HEK293 (cell line): ENCODE results near the gene HPD.

Source experiments
- BCL11A ChIP-seq: fragments of 450-650 bp; formaldehyde crosslinking; IDR thresholded peaks from 2 replicates; pipeline ENCODE4 v1.5.1; 2016; ENCODE audit warnings: low read depth, missing biosample characterization, missing genetic modification characterization
- CTCF ChIP-seq: fragments of 450-650 bp; formaldehyde crosslinking; IDR thresholded peaks from 2 replicates; pipeline ENCODE4 v1.5.1; 2016; ENCODE audit warnings: missing biosample characterization, missing genetic modification characterization
- GLIS1 ChIP-seq: fragments of 450-650 bp; formaldehyde crosslinking; IDR thresholded peaks from 2 replicates; pipeline ENCODE4 v1.5.1; 2016; ENCODE audit warnings: missing biosample characterization, missing genetic modification characterization
- KLF1 ChIP-seq: fragments of 450-650 bp; formaldehyde crosslinking; IDR thresholded peaks from 2 replicates; pipeline ENCODE4 v1.5.1; 2016; ENCODE audit warnings: missing biosample characterization, missing genetic modification characterization
- KLF17 ChIP-seq: fragments of 450-650 bp; formaldehyde crosslinking; IDR thresholded peaks from 2 replicates; pipeline ENCODE4 v1.5.1; 2016; ENCODE audit warnings: missing biosample characterization, missing genetic modification characterization
- KLF8 ChIP-seq: fragments of 450-650 bp; formaldehyde crosslinking; IDR thresholded peaks from 2 replicates; pipeline ENCODE4 v1.5.1; 2016; ENCODE audit warnings: missing biosample characterization, missing genetic modification characterization
- REPIN1 ChIP-seq: fragments of 450-650 bp; formaldehyde crosslinking; IDR thresholded peaks from 2 replicates; pipeline ENCODE4 v1.5.1; 2017; ENCODE audit warnings: missing biosample characterization, missing genetic modification characterization, low read depth
- TCF7L2 ChIP-seq: IDR thresholded peaks from 2 replicates; pipeline ENCODE4 v1.6.1; 2011; ENCODE audit warnings: low read depth, mild to moderate bottlenecking, inconsistent platforms, low read length, moderate library complexity, borderline replicate concordance
- ZBTB1 ChIP-seq: fragments of 450-650 bp; formaldehyde crosslinking; IDR thresholded peaks from 2 replicates; pipeline ENCODE4 v1.5.1; 2016; ENCODE audit warnings: missing biosample characterization, missing genetic modification characterization
- ZBTB20 ChIP-seq: fragments of 450-650 bp; formaldehyde crosslinking; IDR thresholded peaks from 2 replicates; pipeline ENCODE4 v1.5.1; 2016; ENCODE audit warnings: missing biosample characterization, missing genetic modification characterization
- ZBTB44 ChIP-seq: fragments of 450-650 bp; IDR thresholded peaks from 2 replicates; pipeline ENCODE4 v1.5.1; 2018; ENCODE audit warnings: missing biosample characterization, mild to moderate bottlenecking, missing genetic modification characterization
- ZBTB48 ChIP-seq: fragments of 450-650 bp; formaldehyde crosslinking; IDR thresholded peaks from 2 replicates; pipeline ENCODE4 v1.5.1; 2016; ENCODE audit warnings: missing biosample characterization, missing genetic modification characterization
- ZBTB7A ChIP-seq: fragments of 450-650 bp; formaldehyde crosslinking; IDR thresholded peaks from 2 replicates; pipeline ENCODE4 v1.5.1; 2016; ENCODE audit warnings: low read depth, missing biosample characterization, missing genetic modification characterization
- ZFP41 ChIP-seq: fragments of 450-650 bp; formaldehyde crosslinking; IDR thresholded peaks from 2 replicates; pipeline ENCODE4 v1.5.1; 2016; ENCODE audit warnings: missing biosample characterization, missing genetic modification characterization, borderline replicate concordance
- ZIC2 ChIP-seq: fragments of 450-650 bp; formaldehyde crosslinking; IDR thresholded peaks from 2 replicates; pipeline ENCODE4 v1.5.1; 2016; ENCODE audit warnings: missing biosample characterization, missing genetic modification characterization
- ZNF114 ChIP-seq: fragments of 450-650 bp; formaldehyde crosslinking; IDR thresholded peaks from 2 replicates; pipeline ENCODE4 v1.5.0; 2017; ENCODE audit warnings: missing biosample characterization, missing genetic modification characterization
- ZNF184 ChIP-seq: fragments of 450-650 bp; IDR thresholded peaks from 2 replicates; pipeline ENCODE4 v1.5.1; 2018; ENCODE audit warnings: missing biosample characterization, mild to moderate bottlenecking, missing genetic modification characterization
- ZNF223 ChIP-seq: fragments of 450-650 bp; formaldehyde crosslinking; IDR thresholded peaks from 2 replicates; pipeline ENCODE4 v1.5.1; 2016; ENCODE audit warnings: missing biosample characterization, missing genetic modification characterization
- ZNF23 ChIP-seq: fragments of 450-650 bp; formaldehyde crosslinking; IDR thresholded peaks from 2 replicates; pipeline ENCODE4 v1.5.1; 2016; ENCODE audit warnings: missing biosample characterization, missing genetic modification characterization, borderline replicate concordance
- ZNF239 ChIP-seq: fragments of 450-650 bp; formaldehyde crosslinking; IDR thresholded peaks from 2 replicates; pipeline ENCODE4 v1.5.1; 2016; ENCODE audit warnings: missing biosample characterization, missing genetic modification characterization
- ZNF266 ChIP-seq: fragments of 450-650 bp; formaldehyde crosslinking; IDR thresholded peaks from 2 replicates; pipeline ENCODE4 v1.5.1; 2016; ENCODE audit warnings: missing biosample characterization, missing genetic modification characterization, low read depth
- ZNF341 ChIP-seq: fragments of 450-650 bp; formaldehyde crosslinking; IDR thresholded peaks from 2 replicates; pipeline ENCODE4; 2016; ENCODE audit warnings: low read depth, missing biosample characterization, missing genetic modification characterization
- ZNF394 ChIP-seq: fragments of 450-650 bp; formaldehyde crosslinking; IDR thresholded peaks from 2 replicates; pipeline ENCODE4 v1.5.1; 2016; ENCODE audit warnings: missing biosample characterization, missing genetic modification characterization, mild to moderate bottlenecking, moderate library complexity, borderline replicate concordance
- ZNF426 ChIP-seq: fragments of 450-650 bp; formaldehyde crosslinking; IDR thresholded peaks from 2 replicates; pipeline ENCODE4 v1.5.1; 2017; ENCODE audit warnings: missing biosample characterization, missing genetic modification characterization, mild to moderate bottlenecking, inconsistent platforms, moderate library complexity
- ZNF501 ChIP-seq: fragments of 450-650 bp; formaldehyde crosslinking; IDR thresholded peaks from 2 replicates; pipeline ENCODE4 v1.5.1; 2016; ENCODE audit warnings: missing biosample characterization, missing genetic modification characterization
- ZNF549 ChIP-seq: fragments of 450-650 bp; IDR thresholded peaks from 2 replicates; pipeline ENCODE4 v1.5.1; 2018; ENCODE audit warnings: missing biosample characterization, missing genetic modification characterization, mild to moderate bottlenecking, inconsistent platforms, moderate library complexity
- ZNF555 ChIP-seq: fragments of 450-650 bp; formaldehyde crosslinking; conservative IDR thresholded peaks from 2 replicates; pipeline ENCODE4 v1.5.1; 2017; ENCODE audit warnings: missing biosample characterization, mild to moderate bottlenecking, missing genetic modification characterization, inconsistent platforms
- ZNF777 ChIP-seq: fragments of 450-650 bp; formaldehyde crosslinking; IDR thresholded peaks from 2 replicates; pipeline ENCODE4 v1.5.1; 2017; ENCODE audit warnings: missing biosample characterization, missing genetic modification characterization, borderline replicate concordance
- TF ChIP-seq, protein P1 (sequence below): sonication (generic); formaldehyde crosslinking; IDR thresholded peaks from 2 replicates; pipeline ENCODE4 v1.8.1; 2022; ENCODE audit warnings: mild to moderate bottlenecking, moderate library complexity, missing genetic modification reagents
- TF ChIP-seq, protein P2 (sequence below): fragments of 450-650 bp; formaldehyde crosslinking; IDR thresholded peaks from 2 replicates; pipeline ENCODE4 v1.5.1; 2017; ENCODE audit warnings: missing biosample characterization, mild to moderate bottlenecking, missing genetic modification characterization, moderate library complexity
- TF ChIP-seq, protein P3 (sequence below): fragments of 450-650 bp; formaldehyde crosslinking; IDR thresholded peaks from 2 replicates; pipeline ENCODE4 v1.5.1; 2017; ENCODE audit warnings: missing biosample characterization, missing genetic modification characterization

HPD gene

DNA sequence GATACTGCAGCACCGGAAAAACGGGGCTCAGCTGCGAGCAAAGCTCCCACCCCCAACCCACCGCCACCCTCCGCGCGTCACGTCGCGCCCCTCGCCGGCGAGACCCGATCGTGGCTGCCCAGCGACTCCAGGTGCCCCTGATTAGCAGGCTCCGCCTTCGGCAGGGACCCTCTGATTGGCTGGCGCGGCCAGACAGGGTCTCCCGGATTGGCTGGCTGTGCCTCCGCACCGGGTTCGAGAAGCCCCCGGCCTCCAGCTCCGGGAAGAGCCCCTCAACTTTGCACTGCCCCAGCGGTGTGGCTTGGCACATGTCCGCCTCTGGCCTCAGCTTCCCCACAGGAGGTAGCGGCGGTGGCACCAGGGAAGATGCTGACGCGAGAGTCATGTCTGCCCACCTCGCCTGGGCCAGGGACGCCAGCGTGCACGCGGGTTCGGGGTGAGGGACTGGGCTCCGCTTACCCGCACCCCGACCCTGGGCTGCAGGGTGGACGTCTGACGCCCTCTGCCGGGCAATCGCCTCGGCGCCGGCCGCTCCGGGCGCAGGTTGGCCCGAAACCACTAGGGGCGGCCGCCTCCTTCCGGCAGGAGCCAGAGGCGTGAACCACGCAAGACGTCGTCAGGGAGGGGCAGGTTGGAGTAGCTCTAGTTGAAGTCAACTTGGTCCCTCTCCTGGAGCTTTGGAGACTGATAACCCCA is 64.7 kb downstream of the HPD start (continued):
- TF ChIP-seq ZBTB44 (no peak), BCL11A (tag by site-specific recombination) (peak; percentile 84), ZNF239 (tag by site-specific recombination) (no peak), GLIS1 (tag by site-specific recombination) (0 out of 2 replicates have a peak, but pooled peaks have one; percentile 57), ZNF114 (tag by site-specific recombination) (no peak), ZFP41 (no peak), REPIN1 (tag by site-specific recombination) (0 out of 2 replicates have a peak, but pooled peaks have one; percentile 48), ZBTB1 (peak; percentile 91), TCF7L2 (no peak), ZNF426 (tag by site-specific recombination) (no peak), ZNF549 (tag by site-specific recombination) (no peak), ZBTB48 (tag by site-specific recombination) (peak; percentile 97), ZBTB20 (tag by site-specific recombination) (peak; percentile 62; the same call in 1 of the 2 replicates), KLF1 (tag by site-specific recombination) (peak; percentile 62), ZNF777 (tag by site-specific recombination) (no peak), ZNF555 (tag by site-specific recombination) (no peak), ZBTB7A (tag by site-specific recombination) (peak; percentile 86), ZNF394 (tag by site-specific recombination) (peak; percentile 80), ZNF23 (tag by site-specific recombination) (no peak), ZNF501 (tag by site-specific recombination) (peak; percentile 95), ZNF266 (no peak), KLF17 (tag by site-specific recombination) (peak; percentile 91), KLF8 (tag by site-specific recombination) (peak; percentile 89; the same call in 1 of the 2 replicates), CTCF (peak; percentile 100), ZIC2 (tag by site-specific recombination) (0 out of 2 replicates have a peak, but pooled peaks have one; percentile 44), ZNF184 (tag by site-specific recombination) (0 out of 2 replicates have a peak, but pooled peaks have one; percentile 30), ZNF341 (tag by site-specific recombination) (peak; percentile 90), ZNF223 (tag by site-specific recombination) (peak; percentile 56; the same call in 1 of the 2 replicates)
- TF ChIP-seq, protein P1, sequence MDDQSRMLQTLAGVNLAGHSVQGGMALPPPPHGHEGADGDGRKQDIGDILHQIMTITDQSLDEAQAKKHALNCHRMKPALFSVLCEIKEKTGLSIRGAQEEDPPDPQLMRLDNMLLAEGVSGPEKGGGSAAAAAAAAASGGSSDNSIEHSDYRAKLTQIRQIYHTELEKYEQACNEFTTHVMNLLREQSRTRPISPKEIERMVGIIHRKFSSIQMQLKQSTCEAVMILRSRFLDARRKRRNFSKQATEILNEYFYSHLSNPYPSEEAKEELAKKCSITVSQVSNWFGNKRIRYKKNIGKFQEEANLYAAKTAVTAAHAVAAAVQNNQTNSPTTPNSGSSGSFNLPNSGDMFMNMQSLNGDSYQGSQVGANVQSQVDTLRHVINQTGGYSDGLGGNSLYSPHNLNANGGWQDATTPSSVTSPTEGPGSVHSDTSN (CRISPR knock-in tag), result peak; percentile 92
- TF ChIP-seq, protein P2, sequence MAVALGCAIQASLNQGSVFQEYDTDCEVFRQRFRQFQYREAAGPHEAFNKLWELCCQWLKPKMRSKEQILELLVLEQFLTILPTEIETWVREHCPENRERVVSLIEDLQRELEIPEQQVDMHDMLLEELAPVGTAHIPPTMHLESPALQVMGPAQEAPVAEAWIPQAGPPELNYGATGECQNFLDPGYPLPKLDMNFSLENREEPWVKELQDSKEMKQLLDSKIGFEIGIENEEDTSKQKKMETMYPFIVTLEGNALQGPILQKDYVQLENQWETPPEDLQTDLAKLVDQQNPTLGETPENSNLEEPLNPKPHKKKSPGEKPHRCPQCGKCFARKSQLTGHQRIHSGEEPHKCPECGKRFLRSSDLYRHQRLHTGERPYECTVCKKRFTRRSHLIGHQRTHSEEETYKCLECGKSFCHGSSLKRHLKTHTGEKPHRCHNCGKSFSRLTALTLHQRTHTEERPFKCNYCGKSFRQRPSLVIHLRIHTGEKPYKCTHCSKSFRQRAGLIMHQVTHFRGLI (tag by site-specific recombination), result peak; percentile 64
- TF ChIP-seq, protein P3, sequence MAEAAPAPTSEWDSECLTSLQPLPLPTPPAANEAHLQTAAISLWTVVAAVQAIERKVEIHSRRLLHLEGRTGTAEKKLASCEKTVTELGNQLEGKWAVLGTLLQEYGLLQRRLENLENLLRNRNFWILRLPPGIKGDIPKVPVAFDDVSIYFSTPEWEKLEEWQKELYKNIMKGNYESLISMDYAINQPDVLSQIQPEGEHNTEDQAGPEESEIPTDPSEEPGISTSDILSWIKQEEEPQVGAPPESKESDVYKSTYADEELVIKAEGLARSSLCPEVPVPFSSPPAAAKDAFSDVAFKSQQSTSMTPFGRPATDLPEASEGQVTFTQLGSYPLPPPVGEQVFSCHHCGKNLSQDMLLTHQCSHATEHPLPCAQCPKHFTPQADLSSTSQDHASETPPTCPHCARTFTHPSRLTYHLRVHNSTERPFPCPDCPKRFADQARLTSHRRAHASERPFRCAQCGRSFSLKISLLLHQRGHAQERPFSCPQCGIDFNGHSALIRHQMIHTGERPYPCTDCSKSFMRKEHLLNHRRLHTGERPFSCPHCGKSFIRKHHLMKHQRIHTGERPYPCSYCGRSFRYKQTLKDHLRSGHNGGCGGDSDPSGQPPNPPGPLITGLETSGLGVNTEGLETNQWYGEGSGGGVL (tag by site-specific recombination), result no peak
